Kidney epithelial cell (primary cell): ENCODE measurements around the gene TP53RK. TPM values are rescaled to one million over a fixed set of nuclear protein-coding genes. Genes with fewer than 3 reads are reported as not detected.

Source experiments
- DNase-seq: peaks from one replicate; pipeline ENCODE4 v3.0.0-alpha.2; 2010; ENCODE audit warnings: low read depth
- H3K27me3 ChIP-seq: 2 replicates; pipeline ENCODE4 v1.6.0; 2011; ENCODE audit warnings: low read length; ENCODE audit not compliant: control insufficient read depth, insufficient read depth
- H3K36me3 ChIP-seq: 2 replicates; pipeline ENCODE4 v1.5.1; 2011; ENCODE audit warnings: low read length; ENCODE audit not compliant: control insufficient read depth, insufficient read depth
- H3K4me3 ChIP-seq: 2 replicates; pipeline ENCODE4 v1.5.1; 2011; ENCODE audit warnings: low read depth, mild to moderate bottlenecking, control low read depth, low read length
- CTCF ChIP-seq: IDR thresholded peaks from 2 replicates; pipeline ENCODE4 v1.5.1; 2011; ENCODE audit warnings: mild to moderate bottlenecking, moderate library complexity, low read length, control low read depth, inconsistent platforms; ENCODE audit not compliant: insufficient read depth, poor library complexity, severe bottlenecking
- total RNA-seq: library from RNA; depleted of rRNA; stranded (reverse); fragments of >200 nt; gene quantifications from 2 replicates; pipeline ENCODE4 v1.2.3, GENCODE V29; 2015

The TP53RK gene
- total RNA-seq, 1 donor from 2014 or later = 20.5 TPM

GRCh38 chr20:46665602-46666001, 23.6 kb downstream of the TP53RK start:
- Histone ChIP-seq H3K4me3 (no peak overlapping the region), H3K36me3 (no peaks in the 10 kb centered on the region), H3K27me3 (no peaks in the 10 kb centered on the region)
- DNase-seq = no peak
- TF ChIP-seq CTCF = no peak

GRCh38 chr20:46663531-46663930, 25.7 kb downstream of the TP53RK start:
- no peak for DNase-seq
- no peak for TF ChIP-seq CTCF
- Histone ChIP-seq H3K36me3 (no peaks in the 10 kb centered on the region), H3K4me3 (no peak overlapping the region), H3K27me3 (no peaks in the 10 kb centered on the region)

GRCh38 chr20:46661659-46662058, 27.6 kb downstream of the TP53RK start:
- DNase-seq = no peak
- Histone ChIP-seq H3K36me3 (no peaks in the 10 kb centered on the region), H3K27me3 (no peaks in the 10 kb centered on the region), H3K4me3 (no peak overlapping the region)
- TF ChIP-seq CTCF = no peak

GRCh38 chr20:46660487-46660886, 28.8 kb downstream of the TP53RK start:
- no peak for TF ChIP-seq CTCF

GRCh38 chr20:46657618-46658017, 31.6 kb downstream of the TP53RK start:
- no peaks in the 10 kb centered on the region for H3K36me3 ChIP-seq
- no peak for TF ChIP-seq CTCF
- no peaks in the 10 kb centered on the region for H3K27me3 ChIP-seq
- no peak overlapping the region for H3K4me3 ChIP-seq
- no peak for DNase-seq

More at GRCh38 chr20:46660487-46660886, 28.8 kb downstream of the TP53RK start:
- Histone ChIP-seq H3K27me3 (no peaks in the 10 kb centered on the region), H3K4me3 (no peak overlapping the region), H3K36me3 (no peaks in the 10 kb centered on the region)
- no peak for DNase-seq

- Histone ChIP-seq H3K27me3 (no peaks in the 10 kb centered on the region), H3K36me3 (no peaks in the 10 kb centered on the region), H3K4me3 (no peak overlapping the region)
- DNase-seq = no peak
- TF ChIP-seq CTCF = no peak
Measured at GRCh38 chr20:46657137-46657536, 32.1 kb downstream of the TP53RK start.
